HG02642 (cell line): ENCODE data around the gene SLC38A7.
"Not testable (repeated sequence)": the region's sequence is repeated elsewhere in the genome, so short reads cannot be mapped to it uniquely, and the experiment has no call there.

Source experiments
- ATAC-seq: cut with Tn5 transposase; IDR thresholded peaks from one replicate; pipeline ENCODE4 v1.9.1; 2021; ENCODE audit warnings: mild to moderate bottlenecking; ENCODE audit not compliant: unreplicated experiment, poor library complexity

SLC38A7 gene

DNA sequence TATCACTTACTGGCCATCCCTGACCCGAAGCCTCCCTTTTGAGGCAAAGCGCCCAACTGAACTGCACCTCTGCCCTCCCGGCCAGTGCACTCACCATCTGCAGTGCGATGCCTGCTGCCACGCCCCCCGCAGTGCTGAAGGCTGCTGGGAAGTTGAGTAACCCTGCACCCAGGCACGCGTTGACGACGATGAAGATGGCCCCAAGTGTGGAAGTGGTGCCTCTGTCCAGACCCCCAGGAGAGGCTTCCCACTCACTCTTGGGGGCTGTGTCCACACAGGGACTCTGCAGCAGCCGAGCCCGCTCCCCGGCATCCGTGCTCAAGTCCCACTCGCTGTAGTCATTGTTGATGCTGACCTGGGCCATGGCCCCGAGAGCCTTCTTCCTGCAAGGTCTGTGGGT, 4.8 kb downstream of the SLC38A7 start:
- no peak for ATAC-seq

DNA sequence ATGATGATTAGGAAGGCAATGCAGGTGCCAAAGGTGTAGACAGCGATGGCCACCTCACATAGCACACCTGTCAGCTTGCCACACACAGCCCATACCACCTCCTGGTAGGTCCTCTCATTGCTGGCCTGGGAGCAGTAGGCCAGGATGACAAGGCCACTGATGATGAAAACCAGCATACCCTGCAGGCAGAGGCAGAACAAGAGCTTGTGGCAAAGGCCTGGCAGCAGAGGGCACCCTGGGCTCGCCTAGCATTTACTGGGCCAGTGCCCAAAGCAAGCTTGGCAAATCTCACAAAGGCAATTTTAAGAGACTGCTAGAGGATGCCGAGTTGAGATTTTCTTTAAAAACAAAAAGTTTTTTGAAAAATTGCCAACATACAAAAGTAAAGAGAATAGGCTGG, 5.9 kb downstream of the SLC38A7 start:
- no peak for ATAC-seq

DNA sequence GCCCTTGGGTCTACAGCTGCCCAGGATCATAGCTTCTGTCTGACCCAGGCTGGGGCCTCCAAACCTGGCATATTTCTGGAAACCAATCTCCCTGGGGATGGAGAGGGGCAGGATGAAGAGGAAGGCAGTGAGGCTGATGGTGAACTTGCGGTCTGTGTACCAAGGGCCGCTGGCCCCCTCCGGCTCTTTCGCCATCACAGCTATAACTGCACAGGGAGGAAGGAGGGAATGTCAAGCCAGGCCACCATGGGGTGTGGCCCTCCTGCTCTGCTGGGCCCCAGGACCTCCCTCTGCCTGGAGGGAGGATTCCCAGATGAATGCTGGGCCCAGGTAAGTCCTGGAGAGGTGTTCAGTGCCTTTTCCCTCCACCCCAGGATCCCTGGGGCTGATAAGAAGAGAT, 6.3 kb downstream of the SLC38A7 start:
- ATAC-seq = no peak

DNA sequence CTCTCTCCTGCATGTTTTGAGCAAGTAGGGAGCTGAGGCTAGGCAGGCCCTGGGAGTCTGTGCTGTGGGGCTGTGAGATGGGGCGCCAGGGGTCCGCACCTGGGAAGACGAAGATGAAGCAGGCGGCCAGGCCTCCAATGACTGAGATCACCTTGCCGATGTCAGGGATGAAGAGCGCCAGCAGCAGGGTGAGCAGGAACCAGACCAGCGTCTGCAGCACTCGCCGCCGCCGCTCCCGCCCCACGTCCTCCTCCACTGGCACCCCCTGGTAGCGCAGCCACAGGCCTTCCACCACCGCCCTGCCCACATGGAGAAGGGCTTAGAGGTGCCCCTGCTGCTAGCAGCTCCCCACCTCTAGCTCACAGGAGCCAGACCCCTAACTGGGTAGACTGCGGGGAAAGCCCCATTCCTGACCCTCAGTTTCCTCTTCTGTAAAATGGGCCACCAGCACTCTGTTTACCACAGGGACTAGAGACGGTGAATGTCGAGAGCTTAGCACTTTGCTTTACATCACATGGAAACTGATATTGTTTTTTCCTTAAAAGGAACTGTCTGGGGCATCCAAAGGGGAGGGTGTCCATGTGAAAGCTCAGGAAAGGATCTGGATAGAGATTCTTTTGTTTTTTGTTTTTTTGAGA, 13.5 kb downstream of the SLC38A7 start:
- no peak for ATAC-seq

DNA sequence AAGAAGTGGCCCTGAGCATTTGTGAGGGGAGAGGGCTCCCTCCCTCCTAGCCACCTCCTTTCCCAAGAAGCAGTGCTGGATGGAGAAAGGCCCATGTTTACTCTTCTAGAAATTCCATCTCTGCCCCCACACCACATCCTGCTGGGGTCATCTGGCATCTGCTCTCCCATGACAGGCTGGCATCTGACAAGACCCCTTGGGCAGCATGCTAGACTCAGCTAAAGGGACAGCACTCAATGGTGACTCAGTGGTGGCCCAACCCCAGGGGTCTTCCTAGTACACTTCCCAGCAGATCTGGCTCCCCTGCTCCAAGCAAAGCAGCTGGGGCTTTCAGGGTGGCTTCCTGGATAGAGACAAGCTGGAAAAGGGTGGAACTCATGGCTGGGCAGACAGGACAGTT, 14.4 kb downstream of the SLC38A7 start:
- ATAC-seq = no peak

DNA sequence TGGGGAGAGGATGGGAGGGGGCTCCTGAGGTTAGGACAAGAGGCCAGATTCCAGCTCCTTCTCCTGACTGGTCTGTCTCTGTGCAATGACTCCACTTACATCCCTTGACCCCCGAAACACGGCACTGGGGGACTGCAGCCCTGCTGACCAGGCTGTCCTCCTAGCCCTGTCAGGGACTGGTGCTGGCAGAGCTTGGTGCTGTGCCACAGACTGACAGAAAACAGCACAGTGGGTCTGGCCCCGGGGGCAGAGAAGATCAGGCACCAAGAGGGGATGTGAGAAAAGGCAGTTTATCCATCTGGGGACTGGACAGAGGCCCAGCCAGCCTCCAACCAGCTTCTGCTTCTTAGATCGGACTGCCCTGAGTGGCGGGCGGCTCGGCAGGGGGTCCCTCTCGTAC, 19.4 kb downstream of the SLC38A7 start:
- ATAC-seq = no peak

DNA sequence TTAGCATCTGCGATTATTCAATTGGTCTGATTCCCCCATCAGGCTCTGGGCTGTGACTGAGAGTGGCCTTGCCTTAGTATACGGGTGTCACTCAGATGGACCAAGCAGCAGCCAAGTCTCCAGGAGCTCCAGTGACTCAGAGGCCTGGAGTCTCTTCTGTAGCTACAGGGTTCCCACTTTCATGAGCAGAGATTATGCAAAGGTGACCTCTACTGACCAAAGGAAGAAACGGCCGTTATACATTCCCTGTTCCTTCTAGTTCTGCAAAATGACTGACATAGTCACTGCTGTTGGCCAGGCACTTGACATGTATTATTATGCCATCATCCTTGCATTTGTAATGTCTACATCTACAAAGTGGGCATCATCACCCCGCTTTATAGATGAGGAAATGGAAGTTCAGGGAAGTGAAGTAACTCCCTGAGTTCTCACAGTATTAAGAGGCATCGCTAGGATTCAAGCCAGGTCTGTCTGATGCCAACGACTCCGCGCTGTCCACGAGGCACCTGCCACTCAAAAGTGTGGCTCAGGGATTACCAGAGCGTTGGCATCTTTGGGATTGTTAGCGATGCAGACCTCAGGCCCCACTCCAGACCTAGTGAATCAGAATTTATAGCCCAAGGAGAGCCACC, 23.3 kb downstream of the SLC38A7 start:
- ATAC-seq = peak; percentile 80

DNA sequence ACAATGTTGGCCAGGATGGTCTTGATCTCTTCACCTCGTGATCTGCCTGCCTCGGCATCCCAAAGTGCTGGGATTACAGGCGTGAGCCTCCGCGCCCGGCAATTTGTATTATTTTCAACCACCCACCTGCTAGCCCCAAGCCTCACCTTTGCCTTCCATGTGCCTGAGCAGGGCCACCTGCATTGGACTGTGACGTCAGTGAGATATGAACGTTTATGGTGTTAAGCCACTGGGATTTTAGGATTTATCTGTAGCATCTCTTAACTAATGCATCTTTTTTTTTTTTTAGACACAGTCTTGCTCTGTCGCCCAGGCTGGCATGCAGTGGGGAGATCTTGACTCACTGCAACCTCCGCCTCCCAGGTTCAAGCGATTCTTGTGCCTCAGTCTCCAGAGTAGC, 24.7 kb downstream of the SLC38A7 start:
- ATAC-seq = not testable (repeated sequence)

DNA sequence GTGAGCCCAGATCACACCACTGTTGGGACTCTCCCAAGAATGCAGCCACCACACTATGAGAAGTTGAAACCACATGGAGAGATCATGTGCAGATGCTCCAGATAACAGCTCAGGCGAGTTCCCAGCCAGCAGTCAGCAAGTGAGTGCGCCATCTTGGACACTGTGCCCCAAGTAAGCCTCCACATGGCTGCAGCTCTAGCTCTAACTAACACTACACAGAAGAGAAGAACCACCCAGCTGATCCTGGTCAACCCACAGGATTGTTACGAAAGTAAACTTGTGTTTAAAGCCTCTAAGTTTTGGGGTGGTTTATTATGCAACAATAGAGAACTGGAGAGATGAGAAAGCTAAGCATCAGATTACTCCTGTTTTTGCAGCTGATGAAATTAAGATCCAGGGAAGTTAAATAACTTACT, 25.8 kb downstream of the SLC38A7 start:
- ATAC-seq = no peak

DNA sequence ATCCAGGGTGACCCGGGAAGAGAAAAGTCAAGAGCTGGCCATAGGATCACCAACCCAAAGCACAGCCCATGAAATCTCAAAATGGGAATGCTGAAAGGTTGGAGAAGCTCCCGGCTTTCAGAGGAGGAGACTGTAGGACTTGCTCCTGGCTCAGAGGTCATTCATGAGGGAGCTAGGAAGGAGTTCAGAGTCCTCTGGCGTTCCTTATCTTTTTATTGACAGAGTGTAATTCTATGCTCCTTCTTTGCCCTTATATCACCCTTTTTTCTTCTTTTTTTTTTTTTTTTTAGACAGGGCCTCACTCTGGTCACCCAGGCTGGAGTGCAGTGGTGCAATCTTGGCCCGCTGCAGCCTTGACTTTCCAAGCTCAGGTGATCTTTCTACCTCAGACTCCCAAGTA, 27.7 kb downstream of the SLC38A7 start:
- ATAC-seq = no peak

DNA sequence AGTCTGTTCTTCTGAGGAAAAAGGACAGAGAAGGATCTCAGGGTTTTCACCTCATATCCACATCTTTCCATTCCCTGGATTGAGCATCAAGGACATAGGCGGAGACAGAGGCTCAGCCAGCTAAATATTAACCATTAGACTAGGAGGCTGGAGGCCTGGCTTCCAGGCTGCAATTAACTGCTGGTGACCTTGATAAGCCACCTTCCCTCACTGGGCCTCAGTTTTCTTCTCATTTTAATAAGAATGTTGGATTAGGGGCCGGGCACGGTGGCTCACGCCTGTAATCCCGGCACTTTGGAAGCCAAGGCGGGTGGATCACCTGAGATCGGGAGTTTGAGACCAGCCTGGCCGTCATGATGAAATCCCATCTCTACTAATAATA, 29.4 kb downstream of the SLC38A7 start:
- ATAC-seq = no peak

DNA sequence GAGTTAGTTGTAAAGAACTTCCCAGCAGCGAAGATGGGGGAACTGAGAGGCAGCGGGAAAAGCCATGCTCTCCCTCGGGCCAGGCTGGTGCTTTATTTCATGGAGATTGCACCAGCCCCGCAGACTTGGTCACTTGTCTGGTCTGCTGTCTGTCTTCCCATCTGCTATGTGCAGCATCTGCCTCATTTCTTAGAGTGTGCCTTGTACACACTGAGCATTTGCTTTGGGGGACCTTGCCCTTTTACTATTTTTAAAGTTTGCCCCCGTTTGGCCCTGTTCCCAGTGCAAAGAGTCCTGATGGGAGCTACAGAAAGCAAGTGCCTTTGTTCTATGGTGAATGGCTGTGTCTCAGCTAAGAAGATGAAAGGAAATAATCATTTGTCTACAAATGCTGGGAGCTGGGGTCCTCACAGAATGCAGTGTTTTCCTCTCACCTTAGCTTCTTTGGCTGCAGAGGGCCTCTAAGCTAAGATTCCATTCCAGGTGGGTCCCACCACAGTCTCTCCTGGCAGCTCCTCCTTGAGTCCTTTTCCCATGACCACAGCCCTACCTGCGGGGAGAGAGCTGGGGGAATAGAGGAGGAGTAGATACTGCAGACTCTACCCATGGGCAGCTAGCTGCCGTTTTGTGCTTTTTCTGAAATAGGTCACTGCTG, 29.9 kb downstream of the SLC38A7 start:
- no peak for ATAC-seq

DNA sequence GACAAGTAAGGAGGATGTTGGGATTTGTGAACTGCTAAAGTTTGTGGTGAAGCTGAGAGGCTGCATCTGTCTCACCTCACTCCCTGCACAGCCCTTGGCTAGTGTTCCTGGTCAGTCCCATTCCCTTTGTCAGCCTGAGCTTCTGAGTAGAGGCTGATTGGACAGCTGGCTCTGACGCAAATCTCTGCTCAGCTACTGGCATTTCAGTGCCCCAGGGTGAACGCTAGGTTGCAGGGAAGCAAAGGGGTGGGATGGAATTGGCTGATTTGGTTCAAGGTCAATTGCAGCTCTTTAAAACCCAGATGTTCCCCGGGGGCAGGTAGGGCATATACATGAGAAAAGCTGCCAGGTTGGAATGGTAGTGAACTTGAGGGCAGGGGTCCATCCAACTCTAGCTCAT, 31.8 kb downstream of the SLC38A7 start:
- ATAC-seq = no peak

DNA sequence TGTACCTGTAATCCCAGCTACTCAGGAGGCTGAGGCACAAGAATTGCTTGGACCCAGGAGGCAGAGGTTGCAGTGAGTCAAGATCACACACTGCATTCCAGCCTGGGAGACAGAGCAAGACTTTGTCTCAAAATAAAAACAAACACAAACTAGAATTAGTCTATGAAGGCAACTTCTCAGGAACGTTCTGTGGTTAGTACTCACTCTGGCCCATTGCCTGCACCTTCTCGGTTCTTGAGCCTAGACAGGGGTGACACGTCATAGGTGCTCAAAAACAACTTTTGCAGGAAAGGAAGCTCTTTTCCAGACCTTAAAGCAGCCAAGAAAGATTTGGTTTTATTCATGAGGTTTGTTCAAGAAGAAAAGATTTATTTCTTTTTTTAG, 32.6 kb downstream of the SLC38A7 start:
- ATAC-seq = no peak

DNA sequence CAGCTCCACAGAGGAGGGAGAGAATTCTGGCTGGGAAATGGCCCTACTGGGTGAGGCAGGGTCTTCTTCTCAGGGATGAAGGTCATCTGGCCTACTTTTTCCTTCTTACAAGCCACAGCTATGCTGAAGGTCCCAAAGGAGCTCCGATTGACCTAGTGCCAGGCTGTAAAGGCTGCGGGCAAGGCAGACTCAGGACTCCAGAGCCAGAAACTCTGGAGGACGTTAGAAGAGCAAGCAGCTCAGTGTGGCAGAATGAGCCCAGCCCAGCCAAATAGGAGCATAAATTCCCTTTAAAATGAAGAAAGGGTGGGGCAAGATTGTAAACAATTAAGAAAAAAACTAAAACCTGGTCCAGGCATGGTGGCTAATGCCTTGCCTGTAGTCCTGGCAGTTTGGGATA, 34.9 kb downstream of the SLC38A7 start:
- no peak for ATAC-seq

DNA sequence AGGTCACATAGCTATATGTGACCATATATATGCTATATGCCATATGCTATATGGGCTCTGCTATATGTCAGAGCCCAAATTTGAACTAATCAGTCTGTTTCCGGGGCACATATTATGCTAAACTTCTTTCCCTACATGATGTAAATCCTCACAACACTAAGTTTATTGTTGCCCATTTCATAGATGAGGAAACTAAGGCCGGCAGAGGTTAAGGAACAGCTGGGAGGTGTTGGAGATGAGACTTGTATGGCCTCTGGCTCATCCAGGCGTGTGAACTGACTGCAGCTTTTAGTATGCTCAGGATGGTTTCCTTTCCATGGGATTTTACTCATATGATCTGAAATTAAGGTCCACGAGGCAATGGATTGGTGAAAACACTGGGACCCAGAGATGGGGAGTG, 37.5 kb downstream of the SLC38A7 start:
- no peak for ATAC-seq

DNA sequence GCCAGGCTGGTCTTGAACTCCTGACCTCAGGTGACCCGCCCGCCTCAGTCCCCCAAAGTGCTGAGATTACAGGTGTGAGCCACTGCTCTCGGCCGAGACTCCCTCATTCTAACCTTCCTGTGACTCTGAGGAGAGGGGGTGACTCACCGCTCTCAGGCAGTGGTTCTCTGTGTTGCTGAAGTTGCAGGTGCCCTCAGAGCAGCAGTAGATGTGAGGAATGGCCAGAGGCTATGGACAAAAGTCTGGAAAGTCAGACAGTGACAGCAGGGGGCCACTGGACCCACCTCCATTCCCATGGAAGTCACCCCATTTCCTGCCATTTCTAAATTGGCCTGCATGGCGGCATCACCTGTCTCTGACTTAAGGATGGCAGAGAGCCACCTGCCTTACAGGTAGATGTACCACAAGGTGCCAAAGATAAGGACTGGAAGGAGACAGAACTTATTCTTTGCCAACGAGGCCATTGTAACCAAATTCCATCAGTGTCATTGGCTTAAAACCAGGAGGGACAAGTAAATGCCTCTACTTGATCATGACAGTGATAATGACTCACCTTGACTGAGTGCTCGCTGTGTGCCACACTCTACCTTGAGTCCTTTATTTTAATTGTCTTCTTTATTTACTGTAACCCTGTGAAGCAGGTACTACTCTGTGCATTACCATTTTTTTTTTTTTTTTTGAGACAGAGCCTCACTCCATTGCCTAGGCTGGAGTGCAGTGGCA, 39.6 kb downstream of the SLC38A7 start:
- ATAC-seq = no peak

DNA sequence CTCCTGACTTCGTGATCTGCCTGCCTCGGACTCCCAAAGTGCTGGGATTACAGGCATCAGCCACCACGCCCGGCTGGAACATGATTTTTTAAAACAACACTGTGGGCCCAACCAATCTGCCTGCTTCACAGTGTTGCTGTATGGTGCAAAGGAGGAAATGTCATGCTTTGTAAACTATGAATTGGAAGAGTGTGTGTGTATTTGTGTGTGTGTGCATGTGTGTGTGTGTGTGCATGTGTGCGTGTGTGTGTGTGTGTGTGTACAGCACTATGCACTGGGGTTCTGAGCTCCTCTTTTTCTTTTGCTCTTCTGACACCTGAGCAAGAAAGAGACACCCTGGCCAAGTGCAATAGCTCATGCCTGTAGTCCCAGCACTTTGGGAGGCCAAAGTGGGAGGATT, 40.5 kb downstream of the SLC38A7 start:
- no peak for ATAC-seq

DNA sequence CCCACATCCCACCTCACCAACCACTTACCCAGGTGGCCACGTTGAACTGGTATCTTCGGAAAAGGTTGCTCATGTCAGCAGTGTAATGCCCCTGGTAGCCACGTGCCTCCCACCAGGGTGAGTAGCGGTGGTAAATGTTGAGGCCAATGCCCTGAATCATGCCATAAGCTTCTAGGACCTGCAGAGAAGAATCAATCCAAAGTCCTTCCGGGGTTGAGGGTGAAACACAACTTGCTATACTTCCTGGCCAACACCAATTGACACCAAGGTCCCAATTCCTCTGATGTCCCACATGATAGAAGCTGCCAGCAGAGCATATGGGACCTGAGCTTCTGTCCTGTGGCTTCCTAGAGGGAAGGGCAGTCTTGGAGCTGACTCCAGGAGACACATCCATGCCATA, 43.6 kb downstream of the SLC38A7 start:
- ATAC-seq = no peak

DNA sequence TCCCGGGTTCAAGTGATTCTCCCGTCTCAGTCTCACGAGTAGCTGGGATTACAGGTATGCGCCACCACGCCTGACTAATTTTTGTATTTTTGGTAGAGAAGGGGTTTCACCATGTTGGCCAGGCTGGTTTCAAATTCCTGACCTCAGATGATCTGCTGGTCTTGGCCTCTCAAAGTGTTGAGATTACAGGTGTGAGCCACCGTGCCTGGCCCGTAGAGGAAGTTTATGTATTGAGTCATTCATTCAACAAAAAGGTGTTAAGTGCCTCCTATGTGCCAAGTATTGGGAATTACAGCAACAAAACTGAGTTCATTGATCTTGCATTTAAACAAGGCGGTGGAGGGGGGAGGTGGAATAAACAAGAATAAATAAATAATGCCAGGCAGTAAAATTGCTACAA, 44.7 kb downstream of the SLC38A7 start:
- ATAC-seq = no peak

DNA sequence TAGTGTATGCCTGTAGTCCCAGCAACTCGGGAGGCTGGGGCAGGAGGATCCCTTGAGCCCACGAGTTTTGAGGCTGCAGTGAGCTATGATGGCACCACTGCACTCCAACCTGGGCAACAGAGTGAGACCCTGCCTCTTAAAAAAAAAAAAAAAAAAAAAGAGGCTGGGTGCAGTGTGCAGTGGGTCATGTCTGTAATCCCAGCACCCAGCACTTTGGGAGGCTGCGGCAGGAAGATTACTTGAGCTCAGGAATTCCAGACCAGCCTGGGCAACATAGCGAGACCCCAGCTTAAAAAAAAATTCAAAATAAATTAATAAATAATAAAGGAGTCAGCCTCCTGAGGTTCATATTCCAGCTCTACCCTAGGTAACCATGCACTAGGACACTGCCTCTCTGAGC, 45.3 kb downstream of the SLC38A7 start:
- ATAC-seq = no peak
